A673 (cell line): ENCODE measurements around the gene MTX3. TPM values are rescaled to one million over a fixed set of nuclear protein-coding genes. Genes with fewer than 3 reads are reported as not detected.

Experiments
- BruUV-seq: library from RNA; stranded (reverse); fragments of 400-500 nt; replicated peaks from 2 replicates; lab custom pipeline; 2021; lab: Mats Ljungman, UMichigan
- CTCF ChIA-PET: fragments of 300-600 bp; sonication (Branson Sonifier 250); formaldehyde crosslinking; loops from one replicate; lab custom pipeline; 2022; ENCODE audit warnings: antibody characterized with exemption; lab: Charles Lee
- POLR2A ChIA-PET: fragments of 300-600 bp; sonication (Branson Sonifier 250); formaldehyde crosslinking; loops from one replicate; lab custom pipeline; 2022; ENCODE audit warnings: antibody characterized with exemption; ENCODE audit not compliant: low non-redundant PET; lab: Charles Lee
- DNase-seq: peaks from one replicate; pipeline ENCODE4 v3.0.0-alpha.2; 2015; ENCODE audit warnings: low spot score
- H3K27ac ChIP-seq: fragments of 200-600 bp; sonication (generic); 2 replicates; pipeline ENCODE4 v1.5.1; 2016; ENCODE audit warnings: mixed run types, low read depth, mild to moderate bottlenecking, mixed read lengths, antibody characterized with exemption, low read length; ENCODE audit not compliant: poor library complexity, severe bottlenecking
- H3K27me3 ChIP-seq: fragments of 200-600 bp; sonication (generic); replicated peaks from 2 replicates; pipeline ENCODE4 v1.6.1; 2017; ENCODE audit warnings: mixed run types, low read depth, mild to moderate bottlenecking, mixed read lengths, antibody characterized with exemption, low read length; ENCODE audit not compliant: insufficient read depth, poor library complexity
- H3K36me3 ChIP-seq: fragments of 200-600 bp; sonication (generic); 2 replicates; pipeline ENCODE4 v1.6.1; 2016; ENCODE audit warnings: mixed run types, mild to moderate bottlenecking, mixed read lengths, antibody characterized with exemption, low read length; ENCODE audit not compliant: insufficient read depth, poor library complexity, severe bottlenecking
- H3K4me1 ChIP-seq: fragments of 200-600 bp; sonication (generic); 2 replicates; pipeline ENCODE4 v1.6.1; 2017; ENCODE audit warnings: mixed run types, mild to moderate bottlenecking, mixed read lengths, antibody characterized with exemption, low read length; ENCODE audit not compliant: insufficient read depth, poor library complexity, severe bottlenecking
- H3K4me3 ChIP-seq: fragments of 200-600 bp; sonication (generic); 2 replicates; pipeline ENCODE4 v1.5.1; 2016; ENCODE audit warnings: low read depth, mixed run types, mild to moderate bottlenecking, mixed read lengths, low read length; ENCODE audit not compliant: poor library complexity, severe bottlenecking
- H3K9me3 ChIP-seq: fragments of 200-600 bp; sonication (generic); 2 replicates; pipeline ENCODE4 v1.6.1; 2016; ENCODE audit warnings: mixed run types, low read depth, mild to moderate bottlenecking, mixed read lengths, antibody characterized with exemption, low read length; ENCODE audit not compliant: poor library complexity, severe bottlenecking
- CTCF ChIP-seq: fragments of 300-800, 200-600 bp; sonication (generic); conservative IDR thresholded peaks from 2 replicates; pipeline ENCODE4 v1.5.1; 2017; ENCODE audit warnings: low read depth, mild to moderate bottlenecking, antibody characterized with exemption, low read length, moderate library complexity, mixed read lengths
- EZH2 ChIP-seq: fragments of 200-600 bp; sonication (generic); IDR thresholded peaks from 2 replicates; pipeline ENCODE4 v1.6.1; 2017; ENCODE audit warnings: borderline replicate concordance, low read depth, mild to moderate bottlenecking, mixed read lengths, antibody characterized with exemption, low read length; ENCODE audit not compliant: poor library complexity, severe bottlenecking
- intact Hi-C: fragments of 100-400 bp; cut with micrococcal nuclease; formaldehyde crosslinking; loops from one replicate; pipeline ENCODE4 v1.10.0; 2022; ENCODE audit not compliant: unreplicated experiment
- total RNA-seq: library from RNA; stranded (reverse); gene quantifications from 2 replicates; pipeline ENCODE4 v1.2.3, GENCODE V29; 2021

MTX3 gene
- total RNA-seq, 1 experiment from 2014 or later, result 28.1 TPM

DNA sequence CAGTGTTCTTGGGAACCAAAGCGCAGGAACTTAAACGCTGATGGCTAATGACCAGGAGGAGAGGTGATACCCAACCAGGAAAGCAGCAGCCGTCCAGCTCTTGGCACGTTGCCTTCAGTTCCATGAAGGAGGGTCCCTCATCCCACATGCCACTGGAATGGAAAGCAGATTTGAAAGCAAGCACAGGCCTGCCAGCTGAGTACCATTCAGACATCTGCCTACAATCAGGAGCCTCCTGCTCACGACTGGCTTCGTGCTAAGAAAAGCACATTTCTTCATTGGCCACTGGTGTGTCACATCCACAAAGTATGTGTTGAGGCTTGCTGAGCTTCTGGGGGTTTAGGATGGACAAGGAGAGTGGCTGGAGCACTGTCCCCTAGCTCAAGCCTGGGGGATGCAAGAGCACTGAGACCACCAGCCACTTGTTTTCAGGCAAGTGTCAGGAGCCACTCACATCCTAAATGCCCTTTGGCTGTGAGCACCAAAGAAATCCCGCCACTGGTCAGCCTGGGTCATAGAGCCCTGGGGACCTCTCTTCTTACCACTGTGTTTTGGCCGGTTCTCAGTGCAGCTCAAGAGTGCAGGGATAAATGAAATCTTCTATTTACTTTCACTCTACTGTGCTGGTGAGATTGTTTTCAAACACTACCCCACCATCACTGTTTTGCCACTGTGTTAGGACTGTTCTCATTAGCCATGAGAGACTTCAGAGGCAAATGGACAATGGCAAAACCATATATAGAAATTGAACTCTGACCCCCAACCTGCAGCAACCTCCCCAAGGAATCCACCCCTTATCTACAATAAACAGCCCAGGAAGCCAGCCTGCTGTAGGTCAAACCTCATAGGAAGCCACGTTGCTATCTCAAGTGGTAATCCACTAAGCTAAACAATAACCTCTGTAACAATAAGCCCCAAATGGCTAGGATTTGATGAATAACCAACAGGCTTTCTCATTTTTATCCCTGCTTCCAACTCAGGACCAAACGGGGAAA is 58.3 kb downstream of the MTX3 start:
- H3K4me3 ChIP-seq, result no peak overlapping the region
- H3K9me3 ChIP-seq, result no peaks in the 10 kb centered on the region
- no TSS peak for BruUV-seq
- TF ChIP-seq CTCF (no peak), EZH2 (no peak)
- intact Hi-C loops, result no loop called here
- H3K27ac ChIP-seq, result no peak overlapping the region
- DNase-seq, result no peak
- H3K36me3 ChIP-seq, result no peaks in the 10 kb centered on the region
- H3K4me1 ChIP-seq, result no peaks in the 10 kb centered on the region
- peaks cover 5% of the 10 kb centered on the region for H3K27me3 ChIP-seq
- ChIA-PET POLR2A (no interaction called here), CTCF (no interaction called here)

DNA sequence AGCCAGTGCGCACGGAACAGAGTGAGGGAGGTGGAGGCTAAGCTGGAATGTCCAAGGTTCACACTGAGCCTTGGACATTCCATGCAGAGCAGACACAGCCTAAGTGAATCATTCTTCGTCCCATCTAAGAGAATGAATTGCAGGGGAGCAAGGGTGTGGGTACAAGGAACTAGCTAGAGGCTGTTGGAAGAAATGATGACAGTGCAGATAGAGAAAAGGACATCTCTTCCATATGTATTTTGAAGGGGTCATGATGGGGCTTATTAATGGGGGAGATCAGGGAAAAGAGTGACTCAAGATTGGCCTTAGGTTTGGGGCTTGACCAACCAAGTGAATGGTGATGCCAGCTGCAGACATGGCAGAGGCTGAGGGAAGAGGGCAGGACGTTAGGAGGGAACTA is 59.2 kb downstream of the MTX3 start:
- Histone ChIP-seq H3K27ac (no peak overlapping the region), H3K4me1 (no peaks in the 10 kb centered on the region), H3K9me3 (no peaks in the 10 kb centered on the region), H3K36me3 (no peaks in the 10 kb centered on the region), H3K27me3 (peaks cover 5% of the 10 kb centered on the region), H3K4me3 (no peak overlapping the region)
- POLR2A ChIA-PET, result no interaction called here
- DNase-seq, result no peak
- intact Hi-C loops, result no loop called here
- TF ChIP-seq CTCF (no peak), EZH2 (no peak)
- BruUV-seq, result no TSS peak
- CTCF ChIA-PET, result no interaction called here

GRCh38 chr5:79931409-79931808 is 59.7 kb downstream of the MTX3 start:
- ChIA-PET CTCF (no interaction called here), POLR2A (no interaction called here)
- no peak for TF ChIP-seq EZH2
- no peak for TF ChIP-seq CTCF
- Histone ChIP-seq H3K4me3 (no peak overlapping the region), H3K27ac (no peak overlapping the region), H3K4me1 (no peaks in the 10 kb centered on the region), H3K36me3 (no peaks in the 10 kb centered on the region), H3K27me3 (peaks cover 5% of the 10 kb centered on the region), H3K9me3 (no peaks in the 10 kb centered on the region)
- BruUV-seq, result no TSS peak
- intact Hi-C loops, result no loop called here
- DNase-seq, result no peak
